ENCODE data around the gene COL5A1.

Gene COL5A1

GRCh38 chr9:134844821-134845220 lies 203.2 kb downstream of the COL5A1 start:
- Histone ChIP-seq H3K4me2 (ENCODE audit: low read length) (no peak overlapping the region), H3K4me1 (ENCODE audit: insufficient read depth, low read length, severe bottlenecking) (no peaks in the 10 kb centered on the region), H3K9me3 (ENCODE audit: low read length) (no peaks in the 10 kb centered on the region), H4K20me1 (ENCODE audit: insufficient read depth, low read length) (no peaks in the 10 kb centered on the region), H3K36me3 (ENCODE audit: insufficient read depth, low read length) (peaks cover 94% of the 10 kb centered on the region), H3K4me3 (ENCODE audit: low read depth, low read length, poor library complexity, severe bottlenecking) (no peak overlapping the region), H3F3A (ENCODE audit: insufficient read depth, low read length) (no peaks in the 10 kb centered on the region), H3K9me2 (ENCODE audit: low read depth, low read length) (no peaks in the 10 kb centered on the region), H2AFZ (ENCODE audit: low read length) (no peak overlapping the region), H3K27ac (ENCODE audit: low read depth, low read length, poor library complexity, severe bottlenecking) (no peak overlapping the region), H3K79me2 (ENCODE audit: insufficient read depth, low read length) (peaks cover 46% of the 10 kb centered on the region), H3K27me3 (ENCODE audit: insufficient read depth, low read length) (no peaks in the 10 kb centered on the region), H3K9ac (ENCODE audit: low read length) (no peak overlapping the region)
- TF ChIP-seq CTCF (IDR thresholded peaks at IDR 0.05; ENCODE audit: low read length) (no peak), EZH2 (IDR thresholded peaks at IDR 0.05; ENCODE audit: borderline replicate concordance, low read length) (no peak)

DNA sequence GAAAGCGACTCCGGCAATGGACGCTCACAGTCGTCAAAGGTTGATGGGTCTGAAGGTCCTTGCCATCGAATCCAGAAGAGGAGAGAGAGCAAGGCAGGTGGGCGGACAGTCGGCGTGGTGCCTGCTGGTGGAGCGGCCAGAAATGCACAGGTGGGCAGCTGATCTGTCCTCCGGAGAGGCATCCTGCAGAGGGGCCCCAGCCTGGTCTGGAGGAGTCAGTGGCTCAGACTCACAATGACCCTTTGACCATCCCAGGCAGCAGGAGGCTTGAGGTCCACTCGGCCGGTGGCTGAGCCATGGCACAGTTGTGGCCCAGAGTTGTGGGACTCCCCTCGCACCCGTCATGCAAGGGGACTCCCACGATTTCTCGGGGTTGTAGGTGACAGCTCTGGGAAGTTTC lies 204.6 kb downstream of the COL5A1 start:
- H3K9ac ChIP-seq (ENCODE audit: low read length), result no peak overlapping the region
- no peak overlapping the region for H3K4me2 ChIP-seq (ENCODE audit: low read length)
- no peaks in the 10 kb centered on the region for H4K20me1 ChIP-seq (ENCODE audit: insufficient read depth, low read length)
- no peaks in the 10 kb centered on the region for H3K27me3 ChIP-seq (ENCODE audit: insufficient read depth, low read length)
- H3K9me3 ChIP-seq (ENCODE audit: low read length), result peaks cover 5% of the 10 kb centered on the region
- no peak overlapping the region for H3K27ac ChIP-seq (ENCODE audit: low read depth, low read length, poor library complexity, severe bottlenecking)
- H2AFZ ChIP-seq (ENCODE audit: low read length), result no peak overlapping the region
- no peak for TF ChIP-seq CTCF (IDR thresholded peaks at IDR 0.05; ENCODE audit: low read length)
- no peak for TF ChIP-seq EZH2 (IDR thresholded peaks at IDR 0.05; ENCODE audit: borderline replicate concordance, low read length)
- H3K36me3 ChIP-seq (ENCODE audit: insufficient read depth, low read length), result peaks cover 93% of the 10 kb centered on the region
- H3K9me2 ChIP-seq (ENCODE audit: low read depth, low read length), result no peaks in the 10 kb centered on the region
- H3K79me2 ChIP-seq (ENCODE audit: insufficient read depth, low read length), result peaks cover 53% of the 10 kb centered on the region
- no peaks in the 10 kb centered on the region for H3K4me1 ChIP-seq (ENCODE audit: insufficient read depth, low read length, severe bottlenecking)
- H3F3A ChIP-seq (ENCODE audit: insufficient read depth, low read length), result no peaks in the 10 kb centered on the region
- no peak overlapping the region for H3K4me3 ChIP-seq (ENCODE audit: low read depth, low read length, poor library complexity, severe bottlenecking)

- H3F3A ChIP-seq (ENCODE audit: insufficient read depth, low read length), result no peaks in the 10 kb centered on the region
- no peaks in the 10 kb centered on the region for H4K20me1 ChIP-seq (ENCODE audit: insufficient read depth, low read length)
- no peak overlapping the region for H3K4me2 ChIP-seq (ENCODE audit: low read length)
- peaks cover 58% of the 10 kb centered on the region for H3K79me2 ChIP-seq (ENCODE audit: insufficient read depth, low read length)
- H3K9me3 ChIP-seq (ENCODE audit: low read length), result peaks cover 9% of the 10 kb centered on the region
- H3K9ac ChIP-seq (ENCODE audit: low read length), result no peak overlapping the region
- TF ChIP-seq EZH2 (IDR thresholded peaks at IDR 0.05; ENCODE audit: borderline replicate concordance, low read length), result no peak
- H3K36me3 ChIP-seq (ENCODE audit: insufficient read depth, low read length), result peaks cover 93% of the 10 kb centered on the region
- H3K4me3 ChIP-seq (ENCODE audit: low read depth, low read length, poor library complexity, severe bottlenecking), result no peak overlapping the region
- no peak overlapping the region for H3K27ac ChIP-seq (ENCODE audit: low read depth, low read length, poor library complexity, severe bottlenecking)
- no peaks in the 10 kb centered on the region for H3K4me1 ChIP-seq (ENCODE audit: insufficient read depth, low read length, severe bottlenecking)
- H3K9me2 ChIP-seq (ENCODE audit: low read depth, low read length), result no peaks in the 10 kb centered on the region
- H2AFZ ChIP-seq (ENCODE audit: low read length), result no peak overlapping the region
- no peaks in the 10 kb centered on the region for H3K27me3 ChIP-seq (ENCODE audit: insufficient read depth, low read length)
Measured at GRCh38 chr9:134846699-134847098, 205.1 kb downstream of the COL5A1 start.

GRCh38 chr9:134847138-134847537 lies 205.5 kb downstream of the COL5A1 start:
- TF ChIP-seq EZH2 (IDR thresholded peaks at IDR 0.05; ENCODE audit: borderline replicate concordance, low read length) (no peak), CTCF (IDR thresholded peaks at IDR 0.05; ENCODE audit: low read length) (no peak)
- no peaks in the 10 kb centered on the region for H4K20me1 ChIP-seq (ENCODE audit: insufficient read depth, low read length)
- peaks cover 63% of the 10 kb centered on the region for H3K79me2 ChIP-seq (ENCODE audit: insufficient read depth, low read length)
- H3K9me3 ChIP-seq (ENCODE audit: low read length), result peaks cover 9% of the 10 kb centered on the region
- no peaks in the 10 kb centered on the region for H3K27me3 ChIP-seq (ENCODE audit: insufficient read depth, low read length)
- no peak overlapping the region for H3K27ac ChIP-seq (ENCODE audit: low read depth, low read length, poor library complexity, severe bottlenecking)
- no peak overlapping the region for H3K9ac ChIP-seq (ENCODE audit: low read length)
- no peak overlapping the region for H3K4me2 ChIP-seq (ENCODE audit: low read length)
- H2AFZ ChIP-seq (ENCODE audit: low read length), result no peak overlapping the region
- H3K36me3 ChIP-seq (ENCODE audit: insufficient read depth, low read length), result peaks cover 93% of the 10 kb centered on the region
- no peaks in the 10 kb centered on the region for H3K9me2 ChIP-seq (ENCODE audit: low read depth, low read length)
- H3F3A ChIP-seq (ENCODE audit: insufficient read depth, low read length), result no peaks in the 10 kb centered on the region
- H3K4me1 ChIP-seq (ENCODE audit: insufficient read depth, low read length, severe bottlenecking), result no peaks in the 10 kb centered on the region
- no peak overlapping the region for H3K4me3 ChIP-seq (ENCODE audit: low read depth, low read length, poor library complexity, severe bottlenecking)

All from OCI-LY1 (cell line).